Posterior cingulate gyrus (tissue), 11 donors: ENCODE results near the gene PRKG1.

Experiments
- DNase-seq, 10 donors: peaks; one replicate each; pipeline versions ENCODE4 v3.0.0 to v3.0.0-alpha.2; 2020 to 2021; ENCODE audit warnings: mixed read lengths in 3 of 10
- intact Hi-C: fragments of 100-400 bp; cut with DNase I; formaldehyde crosslinking; loops from one replicate; pipeline ENCODE4 v1.15.1; 2023

Gene PRKG1

DNA sequence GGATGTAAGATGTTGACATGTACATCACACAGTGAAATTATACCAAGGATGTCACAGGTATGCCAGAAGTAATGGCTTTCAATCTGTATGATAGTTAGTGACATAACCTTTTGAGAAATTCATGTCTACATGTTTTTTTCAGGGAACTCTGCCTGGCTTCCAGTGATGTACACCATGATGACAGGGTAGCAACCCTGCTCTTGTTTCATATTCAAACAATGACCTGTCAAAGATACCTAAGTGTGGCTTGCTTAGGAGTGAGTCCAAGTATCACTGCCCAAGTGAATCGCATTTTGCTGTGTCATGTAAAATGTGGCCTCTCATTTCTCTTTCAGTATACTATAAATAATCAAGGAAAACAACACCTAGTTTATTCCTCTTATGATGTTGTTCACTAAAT, 1033.9 kb downstream of the PRKG1 start:
- intact Hi-C loops, result no loop called here
- no peak for DNase-seq

DNA sequence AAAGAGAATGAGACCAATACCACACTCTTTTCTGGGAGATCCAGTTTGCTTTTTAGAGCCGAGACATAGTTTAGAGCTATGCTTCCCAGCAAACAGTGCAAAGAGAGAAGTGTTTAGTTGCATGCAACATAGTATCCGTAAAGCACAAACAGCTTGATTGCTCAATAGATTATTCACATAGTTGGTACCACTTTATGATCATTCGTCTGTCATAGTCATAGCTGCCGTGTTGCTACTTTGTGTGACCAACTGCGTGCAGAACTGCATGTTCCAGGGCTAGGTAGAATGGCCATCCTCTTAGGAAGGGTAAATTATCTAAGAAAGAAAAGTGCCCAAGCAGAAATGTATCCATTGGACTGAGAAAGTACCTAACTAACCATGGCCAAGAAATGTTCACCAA, 1036.3 kb downstream of the PRKG1 start:
- no peak for DNase-seq
- intact Hi-C loops, result no loop called here

DNA sequence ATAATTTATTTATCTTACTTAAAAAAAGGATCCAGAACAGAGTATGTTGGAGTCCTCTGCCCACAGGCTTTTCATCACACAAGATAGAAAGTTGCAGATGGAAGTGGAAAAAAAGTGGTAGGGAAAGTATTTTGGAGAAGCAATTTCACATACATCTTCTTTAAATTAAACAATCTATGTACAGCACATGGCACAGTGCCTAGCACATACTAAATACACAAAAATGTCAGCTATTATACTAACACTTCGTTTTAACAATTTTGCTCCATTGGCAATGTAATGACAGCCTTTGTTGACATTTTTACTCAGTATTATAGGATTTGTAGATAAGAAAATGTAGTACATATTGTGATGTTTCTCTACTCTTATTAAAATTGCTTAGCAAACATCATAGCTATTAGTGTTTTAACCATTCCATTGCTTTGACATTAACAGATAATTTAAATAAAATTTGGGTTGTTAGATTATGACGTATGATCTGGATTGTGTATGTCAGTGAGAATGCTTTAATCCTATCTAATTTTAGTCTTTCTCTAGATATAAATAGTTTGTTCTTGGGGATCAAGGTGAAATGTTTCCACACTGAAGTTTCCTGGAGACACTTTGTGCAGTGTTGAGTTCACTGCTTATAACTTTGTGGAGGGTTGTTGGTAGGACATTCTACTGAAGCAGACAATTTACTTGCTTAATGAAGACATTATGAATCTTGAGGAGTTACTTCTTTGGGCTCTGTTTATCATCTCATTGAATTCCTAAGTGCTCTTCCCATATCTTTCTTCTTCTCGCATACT, 1037.0 kb downstream of the PRKG1 start:
- no peak for DNase-seq

DNA sequence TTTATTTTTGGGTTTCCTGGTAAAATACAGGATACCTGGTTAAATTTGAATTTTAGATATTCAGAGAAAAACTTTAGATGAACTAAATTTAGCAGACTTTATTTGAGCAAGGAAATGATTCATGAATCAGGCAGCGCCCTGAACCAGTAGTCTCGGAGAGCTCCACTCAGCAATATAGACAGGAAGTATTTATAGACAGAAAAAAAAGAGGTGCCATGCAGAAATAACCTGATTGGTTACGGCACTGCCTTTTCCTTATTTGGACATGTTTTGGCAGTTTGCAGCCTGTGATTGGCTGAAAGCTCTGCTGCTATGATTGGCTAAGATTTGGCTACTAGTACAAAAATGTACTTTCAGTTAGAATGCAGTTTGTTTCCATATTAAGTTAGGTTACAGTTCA, 1041.5 kb downstream of the PRKG1 start:
- intact Hi-C loops, result no loop called here
- no peak for DNase-seq

More for the DNA sequence above, 1037.0 kb downstream of the PRKG1 start:
- intact Hi-C loops, result no loop called here

DNA sequence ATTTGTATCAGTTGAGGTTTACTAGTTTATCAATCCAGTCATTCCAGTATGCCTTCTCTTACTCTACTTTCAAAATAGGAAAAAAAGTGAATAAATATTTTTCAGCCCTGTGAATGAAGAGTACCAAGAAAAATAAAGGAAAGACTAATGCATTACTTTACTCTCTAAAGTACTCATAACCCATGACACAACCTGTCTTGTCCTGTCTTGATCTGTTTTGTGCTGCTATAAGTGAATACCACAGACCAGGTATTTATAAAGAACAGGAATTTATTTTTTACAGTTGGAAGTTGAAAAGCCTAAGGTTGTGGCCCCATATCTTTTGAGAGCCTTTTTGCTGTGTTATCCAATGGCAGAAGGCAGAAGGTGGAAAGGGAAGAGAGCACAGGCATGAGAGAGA, 1045.2 kb downstream of the PRKG1 start:
- intact Hi-C loops, result no loop called here
- no peak for DNase-seq

DNA sequence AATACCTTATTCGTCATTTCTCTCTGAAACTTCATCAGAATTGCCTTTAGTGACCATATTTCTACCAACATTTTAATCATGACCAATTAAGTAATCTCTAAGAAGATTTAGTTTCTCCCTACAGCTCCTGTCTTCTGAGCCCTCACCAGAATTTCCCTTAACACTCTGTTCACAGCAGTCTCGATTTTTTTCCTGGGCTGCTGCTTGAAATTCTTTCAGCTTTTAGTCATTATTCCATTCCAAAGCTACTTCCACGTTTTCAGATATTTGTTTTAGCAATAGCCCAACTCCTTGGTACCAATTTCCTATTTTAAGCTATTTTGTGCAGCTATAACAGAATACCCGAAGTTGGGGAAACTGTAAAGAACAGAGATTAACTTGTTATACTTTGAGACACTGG, 1047.4 kb downstream of the PRKG1 start:
- intact Hi-C loops, result no loop called here
- no peak for DNase-seq

DNA sequence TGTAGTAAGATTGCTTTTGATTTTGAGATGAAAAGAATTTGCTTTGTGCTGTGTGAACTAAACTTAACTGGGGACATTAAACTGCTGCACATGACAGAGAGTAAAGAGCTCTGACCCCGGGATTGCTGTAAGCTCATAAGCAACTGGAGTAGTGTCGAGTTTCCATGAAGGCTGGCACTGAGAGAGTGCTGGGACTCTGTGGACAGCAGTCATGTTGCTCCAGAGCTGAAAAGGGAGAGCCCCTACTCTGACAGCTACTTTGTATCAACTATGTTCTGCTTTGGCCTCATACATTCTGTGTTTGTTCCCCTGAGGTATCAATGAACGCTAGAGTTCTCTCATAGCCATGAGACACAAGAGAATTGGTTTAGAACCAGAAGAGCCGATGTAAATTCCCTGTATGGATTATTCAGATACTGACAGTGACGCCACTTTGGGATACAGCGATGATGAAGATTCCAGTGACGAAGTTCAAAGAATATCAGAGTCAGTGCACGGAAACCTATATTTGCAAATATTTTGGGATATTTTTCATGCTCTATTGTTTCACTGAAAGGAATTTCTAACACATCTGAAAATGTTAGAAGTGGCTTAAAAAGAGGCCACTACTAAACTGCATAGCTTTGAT, 1053.9 kb downstream of the PRKG1 start:
- intact Hi-C loops, result no loop called here
- DNase-seq, result no peak

DNA sequence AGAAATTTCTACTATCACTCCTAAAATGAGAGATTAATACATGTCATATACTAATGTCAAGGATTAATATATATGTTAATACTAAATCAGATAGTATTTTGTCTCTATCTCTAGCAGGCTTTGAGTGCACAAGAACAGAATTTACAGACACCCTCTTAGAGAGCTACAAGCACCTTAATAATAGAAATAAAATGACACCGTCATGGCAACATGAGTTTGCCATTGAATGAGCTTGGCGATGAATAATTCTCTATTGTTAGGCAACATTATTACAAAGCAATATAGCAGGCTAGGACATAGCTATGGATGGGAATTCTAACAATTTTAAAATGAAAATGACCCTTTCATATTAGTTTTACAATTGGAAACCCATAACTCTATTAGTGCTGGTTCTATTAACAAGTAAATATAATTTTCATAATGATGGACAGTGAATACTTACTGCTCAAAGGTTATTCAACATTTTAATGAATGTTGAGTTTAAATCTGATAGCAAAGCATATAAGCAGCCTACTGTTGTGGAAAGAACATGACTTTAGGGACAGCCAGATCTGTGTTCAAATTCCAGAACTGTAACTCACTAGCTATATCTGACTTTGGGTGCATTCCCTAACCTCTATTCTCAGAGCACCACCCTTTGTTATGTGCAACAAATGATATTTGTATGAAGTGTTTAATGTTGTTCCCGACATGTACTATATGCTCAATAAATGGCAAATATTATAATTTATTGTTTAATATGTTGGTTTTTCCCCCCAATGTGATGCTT, 1055.3 kb downstream of the PRKG1 start:
- intact Hi-C loops, result no loop called here
- DNase-seq, result no peak

DNA sequence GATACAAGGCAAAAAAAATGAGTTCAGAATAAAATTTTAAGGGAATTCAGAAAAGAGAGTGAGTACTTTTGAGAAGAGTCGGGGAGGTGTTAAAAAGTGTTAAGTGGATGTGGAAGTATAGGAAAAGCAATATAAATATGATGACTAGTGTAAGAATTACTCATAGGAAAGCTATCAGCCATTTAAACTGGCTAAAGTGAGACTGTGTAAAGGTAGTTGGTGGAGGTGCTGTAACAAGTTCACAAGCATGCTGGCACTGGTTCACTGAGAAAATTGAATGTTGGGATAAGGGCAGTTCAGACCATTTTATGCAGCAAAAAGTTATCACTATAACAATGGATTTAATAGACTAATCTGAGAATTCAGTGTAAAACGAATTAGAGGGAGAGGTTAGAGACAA, 1060.8 kb downstream of the PRKG1 start:
- intact Hi-C loops, result no loop called here
- no peak for DNase-seq

DNA sequence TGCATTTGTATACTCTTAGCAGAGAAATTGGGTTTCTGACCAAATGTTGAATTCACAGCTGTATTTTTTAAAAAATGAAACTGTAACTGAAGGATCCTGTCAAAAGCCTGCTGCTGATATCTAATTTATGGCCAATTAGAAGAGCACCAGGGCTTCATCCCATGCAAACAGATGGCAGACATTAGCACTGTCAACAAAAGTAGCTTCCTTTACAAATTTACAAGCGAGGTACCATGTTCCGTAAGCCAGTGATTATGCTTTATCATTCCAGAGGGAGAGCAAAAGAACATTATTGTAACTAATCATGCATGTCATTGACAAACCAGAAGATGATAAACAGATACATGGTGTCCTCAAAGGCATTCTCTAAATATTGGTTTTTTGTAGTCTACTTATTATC, 1062.6 kb downstream of the PRKG1 start:
- no peak for DNase-seq
- intact Hi-C loops, result no loop called here

DNA sequence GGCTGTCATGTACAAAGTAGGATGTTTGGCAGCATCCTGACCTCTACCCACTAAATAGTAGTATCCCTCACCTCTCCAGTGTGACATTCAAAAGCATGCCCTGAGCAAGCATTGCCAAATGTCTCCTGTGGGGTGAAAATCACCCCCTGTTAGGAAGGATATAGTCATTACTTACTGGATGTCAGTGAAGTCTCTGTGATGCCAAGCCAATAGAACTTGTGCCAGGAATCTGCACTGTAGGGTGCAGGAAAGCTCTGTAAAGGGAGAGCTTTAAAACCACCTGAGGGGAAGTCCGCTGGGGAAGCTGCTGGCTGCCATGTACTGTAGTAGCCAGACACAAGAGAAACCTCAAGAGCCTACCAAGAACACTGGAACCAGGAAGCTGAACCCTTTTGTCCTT, 1069.1 kb downstream of the PRKG1 start:
- DNase-seq, result no peak
- intact Hi-C loops, result no loop called here

DNA sequence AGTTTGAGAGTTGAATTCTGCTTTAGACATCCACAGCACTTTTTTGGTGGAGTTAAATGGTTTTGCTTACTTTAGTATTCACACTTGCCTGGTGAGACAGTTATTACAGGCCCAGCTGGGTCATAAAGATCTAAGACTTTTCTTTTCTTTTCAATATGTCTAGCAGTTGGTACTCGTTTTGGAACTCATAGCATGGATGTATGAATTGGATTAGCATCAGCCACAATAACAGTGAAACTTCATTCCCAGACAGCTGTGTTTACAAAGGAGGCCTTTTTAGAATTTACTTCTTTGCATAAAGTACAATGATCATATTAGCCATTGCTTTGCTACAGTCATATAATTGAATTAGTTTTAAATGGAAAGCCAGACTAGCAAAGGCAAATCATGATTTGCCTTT, 1071.3 kb downstream of the PRKG1 start:
- DNase-seq, result no peak
- intact Hi-C loops, result no loop called here

DNA sequence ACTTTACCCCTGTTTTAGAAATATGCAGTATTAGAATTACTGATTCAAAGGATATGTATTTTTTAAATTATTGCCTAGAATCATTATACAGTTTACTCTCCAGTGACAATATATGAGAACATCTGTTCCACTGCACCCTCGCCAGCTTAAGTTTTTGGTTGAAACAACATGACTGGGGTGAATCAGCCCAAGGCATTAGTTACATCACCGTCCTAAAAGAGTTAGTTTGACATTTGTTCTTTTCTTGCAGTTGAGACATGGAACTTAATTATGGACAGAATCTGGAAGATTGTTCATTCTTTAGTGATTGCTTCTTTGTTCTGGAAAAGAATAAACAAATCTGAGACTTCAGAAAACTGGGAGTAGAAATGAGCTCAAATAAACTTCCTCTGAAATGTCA, 1072.5 kb downstream of the PRKG1 start:
- DNase-seq, result no peak
- intact Hi-C loops, result no loop called here

DNA sequence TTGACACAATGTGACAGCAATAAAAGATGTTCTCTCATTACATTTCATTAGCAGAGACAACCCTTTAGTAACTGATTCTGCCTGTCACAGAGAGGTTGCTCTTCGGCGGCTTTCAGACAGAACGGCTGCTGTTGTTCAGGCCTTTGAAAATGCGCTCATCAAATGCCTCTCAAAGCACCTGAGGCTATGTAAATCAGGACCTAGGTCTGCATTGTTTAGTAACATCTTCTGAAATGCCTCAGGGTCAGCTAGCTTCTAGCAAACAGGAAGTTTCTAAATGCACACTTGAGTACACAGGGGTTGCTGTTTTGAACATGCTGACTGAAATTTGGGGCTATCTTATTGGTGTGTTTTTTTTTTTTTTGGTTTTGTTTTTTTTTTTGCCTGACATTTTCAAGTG, 1096.5 kb downstream of the PRKG1 start:
- no peak for DNase-seq
- intact Hi-C loops, result no loop called here

DNA sequence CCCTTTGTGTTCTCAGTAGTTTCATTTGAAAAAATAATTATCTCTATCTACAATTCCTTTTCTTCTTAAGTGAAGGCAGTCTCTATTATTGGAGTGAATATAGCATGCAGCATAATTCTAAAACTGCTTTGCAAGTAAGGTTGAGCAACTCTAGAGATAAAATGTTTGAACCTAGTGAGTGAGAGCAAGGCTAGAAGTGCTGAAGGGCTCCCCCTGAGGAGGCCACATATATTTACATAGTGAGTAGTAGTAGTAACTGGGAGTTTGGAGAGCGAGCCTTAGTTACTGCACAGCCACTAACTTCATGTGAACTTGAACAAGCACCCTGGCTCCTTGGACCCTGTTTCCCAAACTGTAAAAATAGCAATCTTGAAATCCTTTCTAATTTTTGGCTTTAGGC, 1098.3 kb downstream of the PRKG1 start:
- DNase-seq, result no peak

DNA sequence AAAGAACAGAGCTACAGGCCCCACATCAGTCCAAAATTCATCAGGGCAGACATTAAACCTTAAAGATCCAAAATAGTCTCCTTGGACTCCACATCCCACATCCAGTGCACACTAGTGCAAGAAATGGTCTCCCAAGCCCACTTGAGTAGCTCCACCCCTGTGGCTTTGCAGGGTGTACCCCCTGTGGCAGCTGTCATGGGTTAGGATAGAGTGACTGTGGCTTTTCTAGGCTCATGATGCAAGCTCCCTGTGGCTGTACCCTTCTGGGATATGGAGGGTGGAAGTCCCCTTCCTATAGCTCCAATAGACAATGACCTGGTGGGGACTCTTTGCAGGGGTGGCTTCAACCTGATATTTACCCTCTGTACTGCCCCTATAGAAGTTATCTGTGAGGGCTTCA, 1111.0 kb downstream of the PRKG1 start:
- intact Hi-C loops, result no loop called here
- DNase-seq, result no peak

More for the DNA sequence above, 1098.3 kb downstream of the PRKG1 start:
- intact Hi-C loops, result no loop called here

DNA sequence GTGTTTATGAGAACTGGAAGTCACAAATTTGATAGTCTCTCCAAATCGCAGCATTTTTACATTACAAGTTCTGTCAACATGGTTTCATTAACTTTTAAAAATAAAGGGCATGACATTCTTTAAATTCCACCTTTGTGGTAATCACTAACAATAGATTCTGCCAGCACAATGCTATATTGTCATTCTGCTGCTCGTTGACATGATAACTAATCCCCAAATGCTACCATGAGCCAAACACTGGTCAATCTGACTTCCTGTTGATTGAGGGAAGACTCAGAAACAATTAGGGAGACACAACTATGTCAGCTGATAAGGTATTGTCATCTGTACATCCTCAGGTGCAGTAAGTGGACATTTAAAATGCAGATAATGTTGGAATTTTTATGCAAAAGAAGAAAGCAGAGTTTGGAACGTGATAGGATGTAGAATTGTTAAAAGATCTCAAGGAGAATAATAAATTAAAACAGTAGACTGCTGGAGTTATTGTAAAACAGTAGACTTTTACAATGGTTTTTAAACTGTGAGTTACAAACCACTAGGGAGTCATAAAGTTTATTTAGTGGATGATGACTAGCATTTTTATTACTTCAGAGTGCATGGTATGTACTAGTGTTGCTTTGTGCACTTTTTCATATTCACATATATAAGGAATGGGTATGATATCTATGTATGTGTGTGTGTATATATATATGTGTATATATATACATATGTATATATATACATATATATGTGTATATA, 1113.4 kb downstream of the PRKG1 start:
- no peak for DNase-seq
- intact Hi-C loops, result no loop called here

DNA sequence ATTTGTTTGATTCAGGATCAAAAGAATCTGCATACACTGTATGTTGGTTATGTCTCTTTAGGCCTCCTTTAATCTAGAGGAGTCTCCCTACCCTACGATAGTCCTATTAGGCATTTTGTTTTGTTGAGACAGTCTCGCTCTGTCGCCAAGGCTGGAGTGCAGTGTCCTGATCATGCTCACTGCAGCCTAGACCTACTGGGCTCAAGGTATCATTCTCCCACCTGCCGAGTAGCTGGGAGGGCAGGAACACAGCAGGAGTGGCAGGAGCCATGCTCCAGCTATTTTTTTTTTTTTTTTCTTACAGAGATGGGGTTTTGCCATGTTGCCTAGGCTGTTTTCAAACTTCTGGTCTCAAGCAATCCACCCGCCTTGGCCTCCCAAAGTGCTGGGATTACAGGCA, 1116.8 kb downstream of the PRKG1 start:
- peak in 1 of 10 donors; percentile 31 for DNase-seq
- intact Hi-C loops, result no loop called here

DNA sequence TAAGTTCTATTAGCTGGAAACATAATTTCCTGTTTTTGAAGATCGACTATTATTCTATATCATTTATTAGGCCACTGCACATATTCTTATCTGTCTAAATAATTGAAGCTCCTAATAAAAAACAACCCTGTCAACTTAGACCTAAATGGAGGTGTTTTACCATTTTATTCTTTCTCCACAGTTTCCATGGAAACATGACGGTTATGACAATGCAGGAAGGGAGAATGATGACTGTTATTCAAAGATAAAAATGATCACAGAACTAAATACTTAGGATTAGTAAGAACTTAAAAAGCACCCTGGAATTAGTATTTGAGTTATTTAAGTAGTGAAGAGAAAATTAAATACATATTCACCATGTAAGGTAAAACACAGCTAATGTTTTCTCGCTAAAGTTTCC, 1119.9 kb downstream of the PRKG1 start:
- intact Hi-C loops, result no loop called here

DNA sequence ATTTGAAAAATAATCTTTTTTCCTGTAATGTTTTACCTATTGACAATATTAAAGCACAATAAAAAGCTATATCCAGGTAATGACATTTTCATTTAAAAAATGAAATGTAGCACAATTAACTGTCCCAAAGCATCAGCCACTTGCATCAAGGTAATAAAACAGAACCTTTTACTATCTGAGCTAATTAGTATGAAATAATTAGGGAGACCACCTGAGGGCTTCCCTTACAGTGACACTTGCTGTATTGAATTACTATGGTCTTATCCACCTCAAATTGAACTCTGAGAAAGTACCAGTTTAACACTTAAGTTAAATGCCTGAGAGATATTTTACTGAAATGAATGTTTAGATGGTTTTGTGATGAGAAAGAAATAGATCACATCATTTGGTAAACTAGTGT, 1120.4 kb downstream of the PRKG1 start:
- DNase-seq, result no peak
- intact Hi-C loops, result no loop called here

More for the DNA sequence above, 1119.9 kb downstream of the PRKG1 start:
- DNase-seq, result no peak

DNA sequence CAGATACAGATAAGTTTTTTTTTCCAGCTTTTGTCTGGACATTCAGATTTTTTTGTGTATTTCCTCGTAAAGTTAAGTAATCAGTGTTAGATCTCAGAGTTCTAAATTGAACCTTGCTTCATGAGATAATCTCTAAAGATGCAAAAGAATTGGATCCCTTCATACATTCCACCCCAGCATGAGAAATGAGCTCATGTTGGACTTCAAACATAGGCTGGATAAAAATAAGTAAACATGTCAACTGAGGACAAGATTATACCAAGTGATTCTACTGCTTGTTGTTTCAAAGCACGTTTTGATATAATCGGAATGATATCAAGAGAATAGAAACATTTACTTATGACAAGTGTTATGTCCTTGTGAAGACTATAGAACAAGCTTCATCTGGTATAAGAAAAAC, 1122.8 kb downstream of the PRKG1 start:
- no peak for DNase-seq
- intact Hi-C loops, result no loop called here
